ENCODE results near the gene RTN4R. TPM values are rescaled to one million over a fixed set of nuclear protein-coding genes. Genes with fewer than 3 reads are reported as not detected.

Gene RTN4R
- total and polyA plus RNA-seq, 2 donors (not counting 1 experiment from before 2014, with no cell fraction given), result 0.99 to 2.0 TPM

DNA sequence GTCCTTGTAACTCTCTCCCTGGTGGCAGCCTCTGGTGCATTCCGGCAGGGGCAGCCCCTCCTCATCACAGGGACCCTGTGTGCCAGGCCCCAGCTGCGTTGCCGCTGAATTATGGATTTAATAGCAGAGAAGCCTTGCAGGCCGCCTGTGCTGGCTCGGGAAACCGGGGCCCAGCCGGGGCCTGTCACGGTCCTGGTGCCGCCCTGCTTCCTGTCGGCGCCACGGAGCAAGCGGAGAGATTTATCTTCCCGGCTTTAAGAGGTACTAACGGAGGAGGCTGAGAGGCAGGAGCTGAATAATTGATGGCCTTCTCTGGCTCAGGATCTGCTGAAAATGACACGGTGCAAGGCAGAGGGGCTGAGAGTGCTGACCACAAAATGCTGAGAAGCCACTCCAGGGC lies 63.3 kb downstream of the RTN4R start:
- Histone ChIP-seq H3K27me3 (ENCODE audit: control insufficient read depth, insufficient read depth, low read length) (peaks cover 3% of the 10 kb centered on the region), H4K20me1 (ENCODE audit: control insufficient read depth, extremely low read depth, insufficient read depth, low read length) (no peaks in the 10 kb centered on the region), H2AFZ (ENCODE audit: low read length) (no peak overlapping the region), H3K4me2 (ENCODE audit: extremely low read depth, insufficient read depth, low read length) (no peak overlapping the region), H3K27ac (ENCODE audit: insufficient read depth, low read length) (no peak overlapping the region), H3K4me1 (ENCODE audit: control insufficient read depth, extremely low read depth, insufficient read depth, low read length) (peaks cover 26% of the 10 kb centered on the region), H3K79me2 (ENCODE audit: control insufficient read depth, insufficient read depth, low read length) (peaks cover 10% of the 10 kb centered on the region), H3K36me3 (ENCODE audit: control insufficient read depth, insufficient read depth, low read length) (no peaks in the 10 kb centered on the region), H3K9ac (ENCODE audit: insufficient read depth, low read length) (no peak overlapping the region), H3K4me3 (replicated peaks in 1 of 4; ENCODE audit: control extremely low read depth in 1 of 4, insufficient read depth in 1 of 4, low read depth in 3 of 4, low read length in 4 of 4) (no peak overlapping the region), H3K9me3 (ENCODE audit: control insufficient read depth, insufficient read depth, low read depth, low read length) (no peaks in the 10 kb centered on the region)
- TF ChIP-seq, protein P1, sequence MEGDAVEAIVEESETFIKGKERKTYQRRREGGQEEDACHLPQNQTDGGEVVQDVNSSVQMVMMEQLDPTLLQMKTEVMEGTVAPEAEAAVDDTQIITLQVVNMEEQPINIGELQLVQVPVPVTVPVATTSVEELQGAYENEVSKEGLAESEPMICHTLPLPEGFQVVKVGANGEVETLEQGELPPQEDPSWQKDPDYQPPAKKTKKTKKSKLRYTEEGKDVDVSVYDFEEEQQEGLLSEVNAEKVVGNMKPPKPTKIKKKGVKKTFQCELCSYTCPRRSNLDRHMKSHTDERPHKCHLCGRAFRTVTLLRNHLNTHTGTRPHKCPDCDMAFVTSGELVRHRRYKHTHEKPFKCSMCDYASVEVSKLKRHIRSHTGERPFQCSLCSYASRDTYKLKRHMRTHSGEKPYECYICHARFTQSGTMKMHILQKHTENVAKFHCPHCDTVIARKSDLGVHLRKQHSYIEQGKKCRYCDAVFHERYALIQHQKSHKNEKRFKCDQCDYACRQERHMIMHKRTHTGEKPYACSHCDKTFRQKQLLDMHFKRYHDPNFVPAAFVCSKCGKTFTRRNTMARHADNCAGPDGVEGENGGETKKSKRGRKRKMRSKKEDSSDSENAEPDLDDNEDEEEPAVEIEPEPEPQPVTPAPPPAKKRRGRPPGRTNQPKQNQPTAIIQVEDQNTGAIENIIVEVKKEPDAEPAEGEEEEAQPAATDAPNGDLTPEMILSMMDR (conservative IDR thresholded peaks at IDR 0.05 in 1 of 2, IDR thresholded peaks at IDR 0.05 in 1 of 2; ENCODE audit: low read depth in 1 of 2, low read length in 2 of 2), result no peak
- DNase-seq (ENCODE audit: low read depth in 2 of 2), result no peak

DNA sequence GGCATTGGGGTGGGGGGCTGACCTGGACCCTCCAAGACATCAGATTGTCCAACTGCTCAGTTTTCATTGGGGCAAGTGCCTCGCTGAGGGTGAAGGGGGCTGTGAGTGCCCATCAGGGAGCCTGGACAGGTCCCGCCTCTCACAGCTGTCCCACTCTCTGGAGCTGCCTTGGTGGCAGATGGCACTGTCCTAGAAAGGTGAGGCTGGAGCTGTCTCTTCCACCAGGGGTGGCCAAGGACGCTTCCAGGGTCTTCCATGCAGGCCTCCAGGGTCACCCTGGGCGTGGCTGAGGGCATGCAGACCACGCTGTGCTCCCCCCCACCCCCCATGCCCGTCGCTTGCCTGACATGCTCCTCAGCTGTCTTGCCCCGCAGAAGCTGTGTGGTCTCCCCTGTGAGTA lies 63.8 kb downstream of the RTN4R start:
- Histone ChIP-seq H3K9me3 (ENCODE audit: control insufficient read depth, insufficient read depth, low read depth, low read length) (no peaks in the 10 kb centered on the region), H3K36me3 (ENCODE audit: control insufficient read depth, insufficient read depth, low read length) (no peaks in the 10 kb centered on the region), H4K20me1 (ENCODE audit: control insufficient read depth, extremely low read depth, insufficient read depth, low read length) (no peaks in the 10 kb centered on the region), H3K9ac (ENCODE audit: insufficient read depth, low read length) (peak overlapping the region; percentile 7), H2AFZ (ENCODE audit: low read length) (no peak overlapping the region), H3K27me3 (ENCODE audit: control insufficient read depth, insufficient read depth, low read length) (peaks cover 8% of the 10 kb centered on the region), H3K4me3 (replicated peaks in 1 of 4; ENCODE audit: control extremely low read depth in 1 of 4, insufficient read depth in 1 of 4, low read depth in 3 of 4, low read length in 4 of 4) (no peak overlapping the region), H3K4me2 (ENCODE audit: extremely low read depth, insufficient read depth, low read length) (peak overlapping the region; percentile 44), H3K79me2 (ENCODE audit: control insufficient read depth, insufficient read depth, low read length) (peaks cover 10% of the 10 kb centered on the region), H3K4me1 (ENCODE audit: control insufficient read depth, extremely low read depth, insufficient read depth, low read length) (peaks cover 26% of the 10 kb centered on the region), H3K27ac (ENCODE audit: insufficient read depth, low read length) (peak overlapping the region; percentile 54)
- no peak for TF ChIP-seq EZH2 (IDR thresholded peaks at IDR 0.05; ENCODE audit: low read length, missing control alignments)
- TF ChIP-seq, protein P1 (conservative IDR thresholded peaks at IDR 0.05 in 1 of 2, IDR thresholded peaks at IDR 0.05 in 1 of 2; ENCODE audit: low read depth in 1 of 2, low read length in 2 of 2), result no peak
- no peak for DNase-seq (ENCODE audit: low read depth in 2 of 2)

DNA sequence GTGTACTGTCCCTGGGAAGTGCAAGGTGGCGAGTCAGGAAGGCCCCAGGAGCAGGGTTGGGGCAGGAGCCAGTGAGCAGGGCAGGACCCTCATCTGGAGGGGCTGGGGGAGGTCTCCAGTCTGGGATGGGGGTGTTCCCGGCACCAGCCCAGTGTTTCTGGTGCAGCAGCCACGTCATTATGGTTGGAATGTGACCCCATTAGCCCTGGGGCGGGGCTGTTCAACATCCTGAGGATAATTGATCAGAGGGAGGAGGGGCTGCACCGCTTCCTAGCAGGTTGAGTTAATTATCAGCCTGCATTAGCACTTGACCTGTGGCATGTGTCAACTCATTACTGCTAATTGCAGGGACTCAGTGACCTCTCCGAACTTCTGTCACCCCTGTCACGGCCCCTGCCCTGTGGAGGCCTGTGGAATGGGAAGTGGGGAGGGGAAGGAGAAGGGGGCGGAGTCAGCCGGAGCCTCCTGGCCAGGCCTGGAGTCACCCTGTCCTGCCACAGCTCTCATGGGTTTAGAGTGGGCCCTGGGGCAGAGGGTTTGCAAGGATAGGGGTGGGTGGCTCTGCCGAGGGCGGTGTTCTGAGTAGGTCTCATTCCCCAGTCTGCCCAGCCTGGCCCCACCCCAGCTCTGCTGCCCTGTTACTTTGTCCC lies 64.4 kb downstream of the RTN4R start:
- peaks cover 10% of the 10 kb centered on the region for H3K79me2 ChIP-seq (ENCODE audit: control insufficient read depth, insufficient read depth, low read length)
- no peaks in the 10 kb centered on the region for H3K9me3 ChIP-seq (ENCODE audit: control insufficient read depth, insufficient read depth, low read depth, low read length)
- H3K4me3 ChIP-seq (replicated peaks in 1 of 4; ENCODE audit: control extremely low read depth in 1 of 4, insufficient read depth in 1 of 4, low read depth in 3 of 4, low read length in 4 of 4), result no peak overlapping the region
- H3K9ac ChIP-seq (ENCODE audit: insufficient read depth, low read length), result no peak overlapping the region
- peak overlapping the region; percentile 28 for H2AFZ ChIP-seq (ENCODE audit: low read length)
- H3K4me1 ChIP-seq (ENCODE audit: control insufficient read depth, extremely low read depth, insufficient read depth, low read length), result peaks cover 26% of the 10 kb centered on the region
- H3K27ac ChIP-seq (ENCODE audit: insufficient read depth, low read length), result peak overlapping the region; percentile 54
- peaks cover 12% of the 10 kb centered on the region for H3K27me3 ChIP-seq (ENCODE audit: control insufficient read depth, insufficient read depth, low read length)
- TF ChIP-seq EZH2 (IDR thresholded peaks at IDR 0.05; ENCODE audit: low read length, missing control alignments), result no peak
- TF ChIP-seq, protein P1 (conservative IDR thresholded peaks at IDR 0.05 in 1 of 2, IDR thresholded peaks at IDR 0.05 in 1 of 2; ENCODE audit: low read depth in 1 of 2, low read length in 2 of 2), result no peak
- H3K36me3 ChIP-seq (ENCODE audit: control insufficient read depth, insufficient read depth, low read length), result no peaks in the 10 kb centered on the region
- H3K4me2 ChIP-seq (ENCODE audit: extremely low read depth, insufficient read depth, low read length), result peak overlapping the region; percentile 44
- peak; percentile 36 to 45 for DNase-seq (ENCODE audit: low read depth in 2 of 2)
- no peaks in the 10 kb centered on the region for H4K20me1 ChIP-seq (ENCODE audit: control insufficient read depth, extremely low read depth, insufficient read depth, low read length)

Data from fibroblast of lung (primary cell).